Activated naive CD4-positive, alpha-beta T cell treated with anti-CD3 and anti-CD28 coated beads, Interleukin-2, amount 50 U/mL, for 72 hours (primary cell): ENCODE data around the gene EPHX1. TPM values are rescaled to one million over a fixed set of nuclear protein-coding genes. Genes with fewer than 3 reads are reported as not detected.

ENCODE experiments used
- ATAC-seq, 2 donors: fragments of 150-1000 bp; cut with Tn5 transposase; 2 replicates each; pipeline ENCODE4 v1.10.0; 2021; ENCODE audit warnings: mild to moderate bottlenecking in 2 of 2, moderate library complexity in 2 of 2
- DNase-seq, 2 donors: peaks; one replicate each; pipeline ENCODE4 v3.0.0; 2021 to 2022; ENCODE audit warnings: low spot score in 2 of 2
- H3K27ac Mint-ChIP-seq, 2 donors: one replicate each; pipeline ENCODE4 v1.8.0; 2022; ENCODE audit warnings: mild to moderate bottlenecking in 2 of 2, mixed read lengths in 2 of 2
- H3K36me3 Mint-ChIP-seq, 2 donors: one replicate each; pipeline ENCODE4 v1.8.0; 2022; ENCODE audit warnings: mixed read lengths in 2 of 2
- H3K9me3 Mint-ChIP-seq, 2 donors: one replicate each; pipeline ENCODE4 v1.8.0; 2022; ENCODE audit warnings: mixed read lengths in 2 of 2
- total RNA-seq, 2 donors: library from RNA; stranded (reverse); gene quantifications; one replicate each; pipeline ENCODE4 v1.2.3, GENCODE V29; 2022

The EPHX1 gene
- total RNA-seq, 2 donors from 2014 or later = 3.1 TPM

DNA sequence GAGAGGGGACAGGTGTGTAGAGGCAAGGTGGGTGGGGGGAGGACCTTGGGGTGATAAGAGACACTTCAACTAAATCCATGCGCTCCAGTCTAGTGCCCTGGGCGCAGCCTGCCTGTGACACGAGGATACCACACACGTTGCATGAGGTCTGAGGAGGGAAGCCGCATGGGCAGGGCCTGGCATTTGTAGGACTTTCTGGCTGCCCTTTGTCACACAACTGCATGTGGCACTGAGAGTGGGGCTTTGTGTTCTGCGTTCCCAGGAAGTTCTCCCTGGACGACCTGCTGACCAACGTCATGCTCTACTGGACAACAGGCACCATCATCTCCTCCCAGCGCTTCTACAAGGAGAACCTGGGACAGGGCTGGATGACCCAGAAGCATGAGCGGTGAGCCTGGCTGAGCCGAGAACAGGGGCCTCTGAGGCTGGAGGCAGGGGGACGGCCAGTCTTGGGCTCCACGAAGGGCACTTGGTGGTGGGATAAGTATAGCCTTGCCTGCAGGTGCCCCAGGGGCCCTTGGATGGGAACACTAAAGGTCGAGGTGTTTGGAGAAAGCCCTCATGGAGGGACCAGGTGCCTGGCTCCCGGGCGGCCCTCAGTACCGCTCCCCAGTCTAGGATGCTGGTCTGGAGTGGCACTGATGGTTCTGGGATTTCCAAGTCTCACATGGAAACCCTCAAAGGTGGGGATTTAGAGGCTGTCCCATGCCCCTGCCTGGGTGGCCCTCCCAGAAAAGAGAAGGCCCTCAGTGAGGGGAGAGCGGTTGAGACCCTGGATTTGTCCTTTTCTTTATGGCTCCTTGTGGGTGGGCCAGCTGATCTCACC lies 34.5 kb downstream of the EPHX1 start:
- Mint-ChIP-seq H3K9me3 (no peaks in the 10 kb centered on the region), H3K36me3 (peaks cover 0 to 13% of the 10 kb centered on the region in 2 donors), H3K27ac (peak overlapping the region in 1 of 2 donors; percentile 27)
- DNase-seq (no peak), ATAC-seq (no peak)

DNA sequence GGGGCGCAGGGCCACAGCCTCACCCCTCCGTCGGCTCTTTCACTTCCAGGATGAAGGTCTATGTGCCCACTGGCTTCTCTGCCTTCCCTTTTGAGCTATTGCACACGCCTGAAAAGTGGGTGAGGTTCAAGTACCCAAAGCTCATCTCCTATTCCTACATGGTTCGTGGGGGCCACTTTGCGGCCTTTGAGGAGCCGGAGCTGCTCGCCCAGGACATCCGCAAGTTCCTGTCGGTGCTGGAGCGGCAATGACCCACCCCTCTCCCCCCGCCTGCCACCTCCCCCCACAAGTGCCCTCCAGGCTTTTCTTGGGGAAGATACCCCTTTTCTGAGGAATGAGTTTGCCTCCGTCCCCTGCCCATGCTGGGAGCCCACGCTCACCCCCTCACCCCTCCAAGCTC lies 35.2 kb downstream of the EPHX1 start:
- DNase-seq = no peak
- Mint-ChIP-seq H3K27ac (no peak overlapping the region), H3K36me3 (peaks cover 0 to 19% of the 10 kb centered on the region in 2 donors), H3K9me3 (no peaks in the 10 kb centered on the region)
- no peak for ATAC-seq

DNA sequence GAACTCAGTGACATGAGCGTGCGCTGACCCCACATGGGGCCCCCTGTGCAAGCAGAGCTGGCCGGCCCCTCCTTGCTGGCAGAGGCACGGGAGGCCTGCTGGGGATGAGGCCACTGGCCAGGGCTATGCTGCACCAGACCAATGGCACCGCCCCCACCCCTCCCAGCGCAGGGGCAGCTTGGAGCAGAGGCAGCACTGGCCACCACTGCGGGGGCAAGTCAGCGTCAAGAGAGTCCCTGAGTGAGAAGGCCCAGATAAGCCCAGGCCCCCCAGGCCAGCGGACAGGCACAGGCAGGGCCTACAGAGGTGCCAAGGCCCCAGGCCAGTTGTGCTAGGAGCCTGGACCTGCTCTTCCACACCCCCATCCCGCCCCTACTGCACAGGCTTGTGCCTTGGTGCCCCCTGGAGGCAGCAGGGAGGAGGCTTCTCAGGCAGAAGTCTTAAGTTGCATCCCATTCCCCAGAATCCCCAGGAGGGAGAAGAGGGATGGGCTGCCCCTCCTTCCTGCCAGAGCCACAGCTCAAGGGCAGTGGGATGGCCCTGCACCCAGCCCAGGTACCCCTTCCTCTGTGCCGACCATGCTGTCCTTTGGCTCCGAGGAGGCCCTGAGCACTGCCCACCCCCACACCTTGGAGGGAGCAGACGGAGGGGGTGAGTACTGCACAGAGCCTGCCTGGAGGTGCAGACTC lies 35.8 kb downstream of the EPHX1 start:
- Mint-ChIP-seq H3K9me3 (no peaks in the 10 kb centered on the region), H3K36me3 (peaks cover 0 to 24% of the 10 kb centered on the region in 2 donors), H3K27ac (peak overlapping the region in 1 of 2 donors; percentile 56)
- ATAC-seq (peak; percentile 28 to 47), DNase-seq (peak in 1 of 2 donors; percentile 38)

DNA sequence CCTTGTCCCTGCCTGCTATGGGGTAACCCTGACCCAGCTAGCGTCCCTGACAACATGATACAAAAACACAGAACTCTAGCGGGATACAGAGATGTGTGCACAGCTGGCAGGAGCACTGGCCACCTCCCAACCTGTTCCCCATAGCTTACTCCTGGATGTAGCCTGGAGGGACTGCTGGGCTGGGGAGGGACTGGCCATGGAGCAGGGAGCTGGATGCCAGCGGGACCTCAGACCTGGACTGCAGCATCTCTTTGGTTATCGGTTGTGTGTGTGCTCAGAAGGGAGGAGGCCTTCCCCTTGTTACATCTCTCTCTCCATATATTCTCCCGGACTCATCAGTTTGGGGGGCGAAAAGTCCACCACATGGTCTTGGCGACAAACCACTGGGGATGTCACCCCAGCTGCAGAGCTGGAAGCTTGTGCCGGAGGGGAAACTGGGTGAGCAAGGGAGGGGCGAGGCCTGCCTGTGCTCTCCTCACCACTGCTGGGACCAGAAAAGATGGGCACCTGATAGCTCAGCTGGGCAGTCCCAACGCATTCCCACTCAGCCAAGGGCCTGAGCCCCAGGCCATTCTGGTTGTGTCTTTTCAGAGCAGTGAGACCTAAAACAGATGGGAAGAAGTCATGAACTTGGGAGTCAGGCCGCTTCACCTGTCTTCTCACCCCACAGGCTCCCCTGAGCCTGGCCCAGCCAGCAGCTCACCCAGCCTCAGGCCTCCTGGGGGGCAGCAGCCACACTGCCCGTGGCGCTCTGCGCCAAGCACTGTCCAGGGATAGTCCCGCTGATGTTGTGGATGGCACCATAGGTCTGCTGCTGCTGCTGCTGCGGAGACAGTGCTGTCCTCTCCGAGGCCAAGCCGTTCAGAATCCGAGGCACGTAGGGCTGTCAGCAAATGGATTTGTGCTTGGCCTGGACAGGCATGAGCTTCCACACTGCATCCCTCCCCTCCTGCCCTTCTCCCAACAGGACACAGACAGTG lies 36.7 kb downstream of the EPHX1 start:
- DNase-seq (no peak), ATAC-seq (no peak)
- H3K27ac Mint-ChIP-seq = peak overlapping the region; percentile 36 to 56
- peaks cover 0 to 31% of the 10 kb centered on the region in 2 donors for H3K36me3 Mint-ChIP-seq
- H3K9me3 Mint-ChIP-seq = no peaks in the 10 kb centered on the region

DNA sequence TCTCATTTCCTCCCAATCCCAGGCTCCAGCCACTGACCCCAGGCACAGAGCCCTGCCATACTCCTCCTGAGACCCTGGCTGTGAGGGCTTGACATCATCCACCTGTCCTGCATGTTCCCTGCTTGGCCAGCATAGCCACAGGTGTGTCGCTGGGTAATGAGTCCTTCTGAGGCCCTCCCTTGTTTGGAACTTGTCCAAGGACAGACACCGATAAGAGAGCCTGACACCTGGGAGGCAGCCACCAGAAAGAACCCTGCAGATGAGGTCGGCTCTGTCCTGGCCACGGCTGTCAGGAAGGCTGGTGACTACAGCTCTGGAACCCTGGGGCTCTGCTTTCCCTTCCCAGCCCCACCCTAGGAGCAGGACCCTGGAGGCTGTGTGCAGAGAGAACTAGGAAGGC lies 37.7 kb downstream of the EPHX1 start:
- ATAC-seq (no peak), DNase-seq (no peak)
- Mint-ChIP-seq H3K36me3 (peaks cover 0 to 41% of the 10 kb centered on the region in 2 donors), H3K27ac (peak overlapping the region; percentile 19 to 80), H3K9me3 (no peaks in the 10 kb centered on the region)

DNA sequence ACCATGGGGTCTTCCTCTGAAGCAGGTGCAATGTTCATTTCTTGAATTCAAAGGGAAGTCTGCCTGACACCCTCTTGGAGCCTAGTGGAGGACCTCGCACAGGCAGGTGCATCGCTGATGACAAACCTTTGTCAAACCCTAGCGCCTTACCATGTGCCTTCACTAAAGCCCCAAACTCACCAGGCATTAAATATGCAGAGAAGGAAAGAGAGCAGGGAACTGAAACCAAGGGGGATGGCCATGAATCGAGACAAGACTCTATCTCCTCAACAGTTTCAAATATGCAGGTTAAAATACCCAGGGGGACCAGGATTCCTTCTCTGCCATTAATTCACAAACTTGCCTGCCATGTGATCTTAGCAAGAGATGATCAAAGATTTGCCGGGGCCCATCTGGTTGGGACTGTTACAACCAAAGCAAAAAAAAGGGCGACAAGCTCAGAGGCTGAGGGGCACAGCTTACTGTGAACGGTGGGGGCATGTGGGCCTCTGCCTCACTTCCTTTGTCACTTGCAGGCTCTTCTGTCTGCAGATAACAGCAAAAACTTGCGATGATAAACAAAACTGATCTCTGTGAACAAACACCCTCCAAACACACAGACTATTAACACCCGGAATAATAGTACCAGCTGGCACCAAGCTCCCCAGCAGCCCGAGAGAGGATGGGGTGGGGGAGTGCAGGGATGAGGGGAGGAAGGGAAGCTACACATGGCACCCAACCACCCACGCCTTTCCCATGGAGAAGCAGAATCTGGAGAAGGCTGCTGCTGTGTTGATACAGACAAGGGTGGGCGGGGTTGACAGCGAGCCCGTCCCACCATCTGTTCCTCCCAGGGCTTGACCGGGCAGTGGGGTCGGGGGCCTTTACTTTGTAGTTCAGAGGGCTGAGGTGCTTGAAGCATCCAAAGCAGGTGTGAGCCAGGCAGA lies 38.4 kb downstream of the EPHX1 start:
- Mint-ChIP-seq H3K9me3 (no peaks in the 10 kb centered on the region), H3K36me3 (peaks cover 0 to 43% of the 10 kb centered on the region in 2 donors), H3K27ac (peak overlapping the region; percentile 19 to 80)
- DNase-seq (no peak), ATAC-seq (no peak)

DNA sequence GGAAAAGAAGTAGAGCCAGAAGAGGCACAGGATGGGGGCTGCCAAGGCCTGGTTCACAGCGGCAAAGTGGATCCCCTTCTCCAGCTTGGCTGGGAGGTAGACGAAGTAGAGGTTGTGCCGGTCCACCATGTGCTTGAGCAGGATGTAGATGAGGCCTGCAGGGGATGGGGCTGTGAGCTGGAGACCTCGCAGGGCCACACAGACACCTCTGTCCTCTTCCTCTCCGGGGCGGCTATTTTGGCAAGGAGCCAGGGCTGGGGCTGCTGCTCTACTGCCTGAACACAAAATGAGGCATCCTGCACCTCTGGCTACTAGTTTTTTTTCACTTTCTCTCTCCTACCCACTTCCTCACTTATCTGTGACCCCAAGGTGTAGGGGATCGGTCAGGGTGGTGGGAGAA lies 40.0 kb downstream of the EPHX1 start:
- peaks cover 9 to 54% of the 10 kb centered on the region in 2 donors for H3K36me3 Mint-ChIP-seq
- ATAC-seq (peak in 1 of 2 donors; percentile 4), DNase-seq (no peak)
- H3K9me3 Mint-ChIP-seq = no peaks in the 10 kb centered on the region
- peak overlapping the region in 1 of 2 donors; percentile 82 for H3K27ac Mint-ChIP-seq

DNA sequence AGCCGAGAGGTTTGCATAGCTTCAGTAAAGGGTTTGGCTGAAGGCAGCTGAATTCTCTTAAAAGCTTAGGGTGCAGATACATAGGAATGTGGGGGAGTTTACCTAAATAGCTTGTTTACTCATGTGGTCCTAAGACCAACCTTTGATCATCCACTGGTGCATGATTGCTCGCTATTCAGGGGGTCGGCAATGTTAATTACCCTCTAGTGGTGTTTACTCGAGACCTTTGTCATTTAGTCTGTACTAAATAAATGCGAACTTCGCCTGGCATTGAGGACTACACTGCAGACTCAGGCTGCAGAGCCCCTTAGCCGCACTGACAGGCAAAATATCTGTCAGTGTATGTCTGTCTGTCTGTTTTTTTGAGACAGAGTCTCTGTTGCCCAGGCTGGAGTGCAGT lies 40.4 kb downstream of the EPHX1 start:
- peaks cover 9 to 54% of the 10 kb centered on the region in 2 donors for H3K36me3 Mint-ChIP-seq
- ATAC-seq (no peak), DNase-seq (no peak)
- H3K27ac Mint-ChIP-seq = peak overlapping the region in 1 of 2 donors; percentile 44
- no peaks in the 10 kb centered on the region for H3K9me3 Mint-ChIP-seq

DNA sequence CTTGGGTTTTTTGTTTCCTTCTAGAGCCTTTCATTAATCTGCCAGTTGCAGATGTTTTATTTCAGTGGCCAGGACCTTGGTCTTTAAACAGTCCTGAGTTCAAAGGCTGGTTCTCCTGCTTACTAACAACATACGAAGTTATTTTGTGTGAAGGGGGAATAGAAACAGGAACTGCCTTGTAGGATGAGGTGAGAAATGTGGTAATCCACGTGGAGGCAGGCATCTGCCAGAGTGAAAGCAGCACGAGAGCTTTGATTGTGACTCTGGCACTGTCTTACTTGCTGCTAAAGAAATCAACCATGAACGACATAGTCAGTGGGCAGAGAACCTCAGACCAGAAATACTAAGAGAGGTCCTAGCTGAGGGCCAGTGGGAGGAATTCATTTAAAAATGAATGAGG lies 41.9 kb downstream of the EPHX1 start:
- DNase-seq (no peak), ATAC-seq (peak in 1 of 2 donors; percentile 37)
- Mint-ChIP-seq H3K36me3 (peaks cover 9 to 58% of the 10 kb centered on the region in 2 donors), H3K9me3 (no peaks in the 10 kb centered on the region), H3K27ac (peak overlapping the region; percentile 63 to 92)

DNA sequence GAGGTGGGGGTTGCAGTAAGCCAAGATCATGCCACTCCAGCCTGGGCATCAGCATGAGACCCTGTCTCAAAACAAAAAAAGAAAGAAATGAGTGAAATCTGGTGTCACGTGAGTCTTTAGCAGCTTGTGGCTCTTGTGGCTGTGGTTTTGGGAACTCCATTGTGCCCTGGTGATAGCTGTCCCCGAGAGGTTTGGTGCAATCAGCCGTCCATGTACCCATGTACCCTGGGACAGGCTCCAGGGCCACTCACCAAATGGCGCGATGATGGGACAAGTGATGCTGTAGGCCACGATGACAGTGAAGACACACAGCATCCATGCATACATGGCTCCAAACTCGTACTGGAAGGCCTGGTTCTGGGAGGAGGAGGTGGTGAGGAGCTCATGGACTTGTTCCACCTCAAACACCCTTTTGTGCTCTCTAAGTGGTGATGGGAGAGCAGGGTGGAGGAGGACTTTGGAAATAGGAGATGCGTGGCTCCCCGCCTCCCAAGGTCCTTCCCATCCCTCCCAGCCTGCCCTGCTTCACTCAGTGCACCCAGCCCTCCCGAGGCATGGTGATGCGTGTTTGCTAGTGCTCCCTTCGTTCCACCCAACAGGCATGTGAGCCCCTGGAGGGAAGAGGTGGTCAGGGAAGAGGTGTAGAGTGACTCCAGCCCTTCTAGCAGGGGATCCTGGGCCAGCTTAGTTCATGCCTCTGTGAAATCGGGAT lies 42.6 kb downstream of the EPHX1 start:
- ATAC-seq = no peak
- DNase-seq = no peak
- H3K27ac Mint-ChIP-seq = peak overlapping the region; percentile 63 to 92
- H3K36me3 Mint-ChIP-seq = peaks cover 9 to 59% of the 10 kb centered on the region in 2 donors
- H3K9me3 Mint-ChIP-seq = no peaks in the 10 kb centered on the region

DNA sequence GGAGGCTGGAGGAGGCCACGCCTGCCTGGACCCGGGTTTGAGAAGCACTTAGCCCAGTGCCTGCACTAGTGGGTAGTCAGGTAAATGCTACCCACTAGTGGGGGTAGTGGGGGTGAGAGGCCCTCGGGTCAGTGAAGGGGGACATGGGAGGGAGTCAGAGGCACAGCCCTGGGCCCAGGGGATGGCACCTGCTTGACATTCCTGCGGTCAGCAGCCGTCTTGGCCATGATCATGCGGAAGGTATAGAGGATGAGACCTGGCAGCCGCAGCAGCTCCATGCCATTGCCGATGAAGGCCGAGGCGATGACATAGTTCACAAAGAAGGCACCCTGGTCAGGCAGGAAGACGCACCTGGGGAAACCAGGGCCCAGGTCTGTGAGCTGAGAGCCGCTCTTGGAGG lies 43.5 kb downstream of the EPHX1 start:
- H3K36me3 Mint-ChIP-seq = peaks cover 9 to 52% of the 10 kb centered on the region in 2 donors
- no peaks in the 10 kb centered on the region for H3K9me3 Mint-ChIP-seq
- no peak for DNase-seq
- ATAC-seq = no peak
- H3K27ac Mint-ChIP-seq = peak overlapping the region; percentile 19 to 36

DNA sequence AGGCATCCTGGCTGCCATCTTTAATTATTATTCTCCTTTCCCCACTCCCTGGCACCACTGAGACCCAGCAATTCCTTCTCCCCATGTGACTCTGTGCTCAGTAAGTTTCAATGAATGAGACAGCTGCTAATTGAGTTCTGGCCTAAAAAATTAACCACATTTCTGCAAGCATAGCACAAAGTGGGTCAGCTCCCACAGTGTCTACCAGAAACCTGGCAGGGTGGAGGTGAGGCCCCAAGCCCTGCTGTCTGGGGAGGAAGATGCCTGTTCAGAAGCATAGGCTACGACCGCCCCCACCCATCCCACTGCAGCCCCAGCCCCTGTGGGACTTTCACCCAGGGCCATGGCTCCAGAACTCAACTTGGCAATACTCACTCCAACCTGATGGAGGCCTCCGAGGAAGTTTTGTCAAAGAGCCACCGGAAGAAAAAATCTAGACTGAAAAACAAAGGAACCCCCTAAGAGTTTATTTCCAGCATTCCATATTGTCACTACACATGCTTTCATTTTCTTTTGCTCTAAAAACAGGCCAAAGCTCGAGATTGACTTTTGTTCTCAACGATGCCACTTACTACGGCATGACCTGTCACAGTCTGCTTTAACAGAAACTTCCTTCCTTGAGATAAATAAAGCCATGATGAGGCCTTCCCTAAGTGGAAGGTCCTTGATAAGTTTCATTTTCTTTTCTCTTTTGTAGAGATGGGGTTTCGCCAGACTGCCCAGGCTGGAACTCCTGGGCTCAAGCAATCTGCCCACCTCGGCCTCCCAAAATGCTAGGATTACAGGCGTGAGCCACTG lies 45.8 kb downstream of the EPHX1 start:
- Mint-ChIP-seq H3K36me3 (peaks cover 9 to 35% of the 10 kb centered on the region in 2 donors), H3K9me3 (no peaks in the 10 kb centered on the region), H3K27ac (peak overlapping the region; percentile 13 to 22)
- ATAC-seq = no peak
- no peak for DNase-seq

DNA sequence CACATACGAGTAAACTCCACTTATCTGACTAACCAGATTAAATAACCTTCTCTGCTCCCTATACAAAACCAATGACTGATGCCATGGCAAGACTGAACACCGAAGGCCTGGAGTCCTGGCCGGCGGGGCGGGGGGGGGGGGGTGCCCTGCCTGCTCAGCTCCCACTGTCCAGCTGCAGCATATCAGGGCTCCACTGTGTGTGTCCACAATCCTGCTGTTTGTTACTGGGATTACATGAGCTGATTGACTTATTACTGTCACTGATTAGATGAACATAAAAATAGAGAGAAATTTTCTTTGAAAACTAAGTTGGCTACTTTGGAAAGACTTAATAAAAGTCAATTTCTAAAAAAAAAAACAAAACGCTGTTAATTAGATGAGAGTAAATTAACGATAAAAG lies 47.3 kb downstream of the EPHX1 start:
- DNase-seq (no peak), ATAC-seq (no peak)

DNA sequence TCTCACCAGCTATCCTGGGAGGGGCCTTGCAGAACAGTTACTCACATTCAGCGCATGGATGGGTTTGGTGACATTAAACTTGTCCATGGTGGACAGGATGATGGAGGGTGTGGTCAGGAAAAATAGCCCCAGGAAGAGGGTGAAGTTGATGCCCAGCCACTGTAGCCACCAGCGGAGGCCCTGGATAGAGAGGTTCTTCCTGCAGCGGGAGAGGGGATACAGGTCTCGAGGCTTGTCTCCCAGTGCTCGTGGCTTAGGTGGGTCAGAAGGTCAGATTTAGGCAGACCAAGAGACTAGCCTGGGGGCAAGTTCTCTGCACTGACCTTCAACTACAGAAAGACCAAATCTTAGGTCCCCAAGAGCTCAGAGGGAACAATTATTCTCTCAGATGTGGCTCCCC lies 49.2 kb downstream of the EPHX1 start:
- Mint-ChIP-seq H3K27ac (peak overlapping the region in 1 of 2 donors; percentile 55), H3K9me3 (no peaks in the 10 kb centered on the region), H3K36me3 (peaks cover 5 to 16% of the 10 kb centered on the region in 2 donors)
- DNase-seq (no peak), ATAC-seq (no peak)

More for the DNA sequence above, 47.3 kb downstream of the EPHX1 start:
- Mint-ChIP-seq H3K36me3 (peaks cover 9 to 23% of the 10 kb centered on the region in 2 donors), H3K9me3 (no peaks in the 10 kb centered on the region), H3K27ac (no peak overlapping the region)
